GM10248 (cell line): ENCODE results near the gene SERINC2.
"Not testable (repeated sequence)": the region's sequence is repeated elsewhere in the genome, so short reads cannot be mapped to it uniquely, and the experiment has no call there.

ENCODE experiments used
- CTCF ChIA-PET: fragments of 300-600 bp; sonication (Branson Sonifier 250); formaldehyde crosslinking; extraction: SDS; loops from one replicate; lab custom pipeline; 2021; ENCODE audit warnings: antibody characterized with exemption; lab: Yijun Ruan, JAX
- POLR2A ChIA-PET: fragments of 350-650 bp; sonication (Branson Sonifier 250); formaldehyde crosslinking; extraction: SDS; loops from one replicate; lab custom pipeline; 2020; ENCODE audit warnings: antibody characterized with exemption; lab: Yijun Ruan, JAX
- DNase-seq: peaks from one replicate; pipeline ENCODE4 v3.0.0; 2012; ENCODE audit errors: extremely low spot score
- CTCF ChIP-seq: IDR thresholded peaks from 2 replicates; pipeline ENCODE4 v1.5.1; 2012; ENCODE audit warnings: mild to moderate bottlenecking, low read depth; ENCODE audit errors: extremely low read depth, missing control alignments, control extremely low read depth

The SERINC2 gene

GRCh38 chr1:31473508-31473907 lies 60.5 kb downstream of the SERINC2 start:
- CTCF ChIA-PET: interaction anchor here (1.1 kb wide), 1 partner anchor 76 kb away, joined by 4 read pairs; no protein-coding TSS in a partner anchor
- POLR2A ChIA-PET, DNase-seq: not testable (repeated sequence)

- DNase-seq, POLR2A ChIA-PET, CTCF ChIA-PET: not testable (repeated sequence)
These were observed 61.6 kb downstream of the SERINC2 start for GRCh38 chr1:31474567-31474966.

- TF ChIP-seq CTCF: no peak
- no peak for DNase-seq
- CTCF ChIA-PET: no interaction called here
- POLR2A ChIA-PET: no interaction called here
These were observed 64.2 kb downstream of the SERINC2 start for GRCh38 chr1:31476891-31477846.

- CTCF ChIA-PET: no interaction called here
- no peak for TF ChIP-seq CTCF
- no peak for DNase-seq
- POLR2A ChIA-PET: no interaction called here
These were observed 65.2 kb downstream of the SERINC2 start for GRCh38 chr1:31478167-31478566.

GRCh38 chr1:31479811-31480210 lies 66.8 kb downstream of the SERINC2 start:
- POLR2A ChIA-PET: no interaction called here
- no peak for DNase-seq
- CTCF ChIA-PET: no interaction called here
- no peak for TF ChIP-seq CTCF

GRCh38 chr1:31480426-31480825 lies 67.4 kb downstream of the SERINC2 start:
- DNase-seq, CTCF ChIA-PET, POLR2A ChIA-PET: not testable (repeated sequence)

GRCh38 chr1:31482482-31483011 lies 69.5 kb downstream of the SERINC2 start:
- no peak for DNase-seq
- ChIA-PET POLR2A (no interaction called here), CTCF (interaction anchor here (2.2 kb wide), 1 partner anchor 67 kb away, joined by 6 read pairs; no protein-coding TSS in a partner anchor)
- no peak for TF ChIP-seq CTCF
